Loucy (cell line): ENCODE data around the gene ZNRF3.

ENCODE experiments used
- H2AFZ ChIP-seq: fragments of 200-600 bp; sonication (generic); 2 replicates; pipeline ENCODE4 v1.6.0; 2016; ENCODE audit warnings: antibody characterized with exemption, mild to moderate bottlenecking, low read length, moderate library complexity
- H3F3A ChIP-seq: fragments of 200-600 bp; 2 replicates; pipeline ENCODE4 v1.6.0; 2016; ENCODE audit warnings: antibody characterized with exemption, low read depth, mild to moderate bottlenecking
- H3K27me3 ChIP-seq: fragments of 200-600 bp; sonication (generic); 2 replicates; pipeline ENCODE4 v1.6.1; 2014; ENCODE audit warnings: low read length, mild to moderate bottlenecking; ENCODE audit not compliant: insufficient read depth, poor library complexity, severe bottlenecking
- H3K36me3 ChIP-seq: fragments of 200-600 bp; sonication (generic); 2 replicates; pipeline ENCODE4 v1.6.1; 2016; ENCODE audit warnings: low read length; ENCODE audit not compliant: insufficient read depth
- H3K4me1 ChIP-seq: fragments of 200-600 bp; sonication (generic); 2 replicates; pipeline ENCODE4 v1.5.1; 2014; ENCODE audit warnings: low read length, mild to moderate bottlenecking; ENCODE audit not compliant: insufficient read depth, poor library complexity, severe bottlenecking
- H3K4me2 ChIP-seq: fragments of 200-600 bp; sonication (generic); 2 replicates; pipeline ENCODE4 v1.6.0; 2014; ENCODE audit warnings: antibody characterized with exemption, low read length, low read depth, mild to moderate bottlenecking; ENCODE audit not compliant: poor library complexity, severe bottlenecking
- H3K4me3 ChIP-seq: fragments of 200-600 bp; sonication (generic); 2 replicates; pipeline ENCODE4 v1.5.1; 2014; ENCODE audit warnings: low read length, mild to moderate bottlenecking, mixed read lengths; ENCODE audit not compliant: poor library complexity, severe bottlenecking
- H3K79me2 ChIP-seq: fragments of 200-600 bp; sonication (generic); 2 replicates; pipeline ENCODE4 v1.6.1; 2014; ENCODE audit warnings: low read length; ENCODE audit not compliant: insufficient read depth
- H3K9ac ChIP-seq: fragments of 200-600 bp; sonication (generic); 2 replicates; pipeline ENCODE4 v1.6.0; 2014; ENCODE audit warnings: mild to moderate bottlenecking, low read depth, low read length, moderate library complexity; ENCODE audit not compliant: poor library complexity, severe bottlenecking
- H3K9me2 ChIP-seq: fragments of 200-600 bp; sonication (generic); replicated peaks from 2 replicates; pipeline ENCODE4 v1.6.1; 2016; ENCODE audit warnings: low read depth, low read length, mixed read lengths
- H3K9me3 ChIP-seq: fragments of 200-600 bp; sonication (generic); 2 replicates; pipeline ENCODE4 v1.6.1; 2014; ENCODE audit warnings: mild to moderate bottlenecking, antibody characterized with exemption, low read length, low read depth; ENCODE audit not compliant: insufficient read depth
- H4K20me1 ChIP-seq: fragments of 200-600 bp; sonication (generic); 2 replicates; pipeline ENCODE4 v1.6.0; 2014; ENCODE audit warnings: antibody characterized with exemption, low read length, mild to moderate bottlenecking; ENCODE audit not compliant: insufficient read depth, poor library complexity, severe bottlenecking
- EZH2phosphoT487 ChIP-seq: fragments of 200-600 bp; IDR thresholded peaks from 2 replicates; pipeline ENCODE4 v1.6.1; 2018; ENCODE audit warnings: antibody characterized with exemption, mild to moderate bottlenecking, moderate library complexity, borderline replicate concordance
- TF ChIP-seq, protein P1 (sequence below): fragments of 200-600 bp; sonication (generic); conservative IDR thresholded peaks from 2 replicates; pipeline ENCODE4 v1.5.1; 2014; ENCODE audit warnings: mild to moderate bottlenecking, antibody characterized with exemption, low read length

The ZNRF3 gene

DNA sequence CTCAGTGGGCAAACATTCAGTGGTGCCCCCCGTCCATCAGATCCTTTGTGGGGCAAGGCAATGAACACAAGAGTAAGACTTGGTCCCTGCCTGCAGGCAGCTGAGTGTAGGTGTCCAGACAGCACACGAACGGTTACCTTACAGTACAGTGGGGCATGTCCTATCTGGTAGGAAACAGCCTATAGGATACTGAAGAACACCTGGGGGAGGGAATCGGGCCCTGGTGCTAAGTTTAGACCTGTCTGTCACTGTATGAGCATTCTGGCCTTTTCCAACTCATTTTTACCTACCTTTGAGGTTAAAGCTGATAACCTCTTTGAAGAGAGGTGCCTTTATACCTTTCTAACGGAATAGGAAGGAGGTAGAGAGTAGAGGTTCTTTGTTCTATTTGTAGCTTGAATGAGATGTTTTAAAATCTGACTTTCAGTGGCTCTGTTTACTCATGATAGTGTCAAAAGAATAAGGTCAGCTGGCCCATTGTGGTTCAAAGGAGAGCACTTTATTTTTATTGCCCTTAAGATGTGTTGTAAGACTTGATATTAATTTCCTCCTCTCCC lies 8.9 kb downstream of the ZNRF3 start:
- H3K27me3 ChIP-seq = no peaks in the 10 kb centered on the region
- H3K79me2 ChIP-seq = peaks cover 91% of the 10 kb centered on the region
- no peaks in the 10 kb centered on the region for H3F3A ChIP-seq
- peaks cover 59% of the 10 kb centered on the region for H3K4me1 ChIP-seq
- H3K9me3 ChIP-seq = no peaks in the 10 kb centered on the region
- peak overlapping the region; percentile 2 for H3K9ac ChIP-seq
- peaks cover 37% of the 10 kb centered on the region for H4K20me1 ChIP-seq
- no peak overlapping the region for H2AFZ ChIP-seq
- no peaks in the 10 kb centered on the region for H3K9me2 ChIP-seq
- TF ChIP-seq, protein P1, sequence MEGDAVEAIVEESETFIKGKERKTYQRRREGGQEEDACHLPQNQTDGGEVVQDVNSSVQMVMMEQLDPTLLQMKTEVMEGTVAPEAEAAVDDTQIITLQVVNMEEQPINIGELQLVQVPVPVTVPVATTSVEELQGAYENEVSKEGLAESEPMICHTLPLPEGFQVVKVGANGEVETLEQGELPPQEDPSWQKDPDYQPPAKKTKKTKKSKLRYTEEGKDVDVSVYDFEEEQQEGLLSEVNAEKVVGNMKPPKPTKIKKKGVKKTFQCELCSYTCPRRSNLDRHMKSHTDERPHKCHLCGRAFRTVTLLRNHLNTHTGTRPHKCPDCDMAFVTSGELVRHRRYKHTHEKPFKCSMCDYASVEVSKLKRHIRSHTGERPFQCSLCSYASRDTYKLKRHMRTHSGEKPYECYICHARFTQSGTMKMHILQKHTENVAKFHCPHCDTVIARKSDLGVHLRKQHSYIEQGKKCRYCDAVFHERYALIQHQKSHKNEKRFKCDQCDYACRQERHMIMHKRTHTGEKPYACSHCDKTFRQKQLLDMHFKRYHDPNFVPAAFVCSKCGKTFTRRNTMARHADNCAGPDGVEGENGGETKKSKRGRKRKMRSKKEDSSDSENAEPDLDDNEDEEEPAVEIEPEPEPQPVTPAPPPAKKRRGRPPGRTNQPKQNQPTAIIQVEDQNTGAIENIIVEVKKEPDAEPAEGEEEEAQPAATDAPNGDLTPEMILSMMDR = no peak
- TF ChIP-seq EZH2phosphoT487 = no peak
- peak overlapping the region; percentile 47 for H3K4me2 ChIP-seq
- H3K4me3 ChIP-seq = peak overlapping the region; percentile 1
- H3K36me3 ChIP-seq = no peaks in the 10 kb centered on the region

DNA sequence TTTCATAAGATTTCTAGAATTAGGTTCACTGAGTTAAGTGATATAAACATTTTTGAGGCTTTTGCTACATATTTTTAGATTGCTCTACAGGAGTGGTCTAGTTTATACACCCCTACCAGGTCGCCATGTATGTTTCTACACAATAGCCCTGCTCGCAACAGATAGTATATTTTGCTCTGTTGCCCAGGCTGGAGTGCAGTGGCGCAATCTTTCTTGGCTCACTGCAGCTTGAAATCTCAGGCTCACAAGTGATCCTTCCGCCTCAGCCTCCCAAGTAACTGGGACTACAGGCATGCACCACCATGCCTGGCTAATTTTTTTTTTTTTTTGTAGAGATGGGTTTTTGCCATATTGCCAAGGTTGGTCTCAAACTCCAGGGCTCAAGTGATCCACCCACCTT lies 10.4 kb downstream of the ZNRF3 start:
- H3K9ac ChIP-seq = no peak overlapping the region
- no peaks in the 10 kb centered on the region for H3K27me3 ChIP-seq
- no peaks in the 10 kb centered on the region for H3K9me2 ChIP-seq
- TF ChIP-seq, protein P1 = no peak
- no peak for TF ChIP-seq EZH2phosphoT487
- no peaks in the 10 kb centered on the region for H3F3A ChIP-seq
- H3K9me3 ChIP-seq = no peaks in the 10 kb centered on the region
- H3K4me3 ChIP-seq = no peak overlapping the region
- peaks cover 62% of the 10 kb centered on the region for H3K4me1 ChIP-seq
- peaks cover 28% of the 10 kb centered on the region for H4K20me1 ChIP-seq
- no peak overlapping the region for H2AFZ ChIP-seq
- H3K36me3 ChIP-seq = no peaks in the 10 kb centered on the region
- H3K4me2 ChIP-seq = peak overlapping the region; percentile 52
- H3K79me2 ChIP-seq = peaks cover 91% of the 10 kb centered on the region

DNA sequence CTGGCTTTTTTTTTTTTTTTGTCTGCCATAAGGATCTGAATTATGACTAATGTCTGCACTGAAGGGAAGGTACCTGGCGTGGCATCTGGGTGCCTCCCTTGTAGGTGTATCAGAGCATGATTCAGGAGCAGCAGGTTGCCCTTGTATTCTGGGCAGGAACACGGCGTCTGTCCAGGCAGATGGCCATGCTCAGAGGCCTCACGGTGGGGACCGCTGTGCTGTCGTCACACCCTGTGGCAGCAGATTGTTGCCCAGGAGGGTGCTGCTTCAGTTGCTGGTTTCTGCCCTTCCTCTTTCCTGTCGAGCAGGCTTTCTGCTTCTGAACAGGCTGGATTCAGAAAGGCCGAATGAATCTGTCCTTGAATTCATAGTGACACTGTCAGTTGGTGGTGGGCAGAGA lies 11.0 kb downstream of the ZNRF3 start:
- Histone ChIP-seq H3K4me2 (peak overlapping the region; percentile 52), H3F3A (no peaks in the 10 kb centered on the region), H3K9me3 (no peaks in the 10 kb centered on the region), H3K4me3 (no peak overlapping the region), H2AFZ (no peak overlapping the region), H4K20me1 (peaks cover 28% of the 10 kb centered on the region), H3K79me2 (peaks cover 88% of the 10 kb centered on the region), H3K4me1 (peaks cover 62% of the 10 kb centered on the region), H3K36me3 (no peaks in the 10 kb centered on the region), H3K27me3 (no peaks in the 10 kb centered on the region), H3K9ac (peak overlapping the region; percentile 18), H3K9me2 (no peaks in the 10 kb centered on the region)
- no peak for TF ChIP-seq EZH2phosphoT487
- TF ChIP-seq, protein P1 = no peak
